ENCODE results near the gene TTC12.

TTC12 gene

DNA sequence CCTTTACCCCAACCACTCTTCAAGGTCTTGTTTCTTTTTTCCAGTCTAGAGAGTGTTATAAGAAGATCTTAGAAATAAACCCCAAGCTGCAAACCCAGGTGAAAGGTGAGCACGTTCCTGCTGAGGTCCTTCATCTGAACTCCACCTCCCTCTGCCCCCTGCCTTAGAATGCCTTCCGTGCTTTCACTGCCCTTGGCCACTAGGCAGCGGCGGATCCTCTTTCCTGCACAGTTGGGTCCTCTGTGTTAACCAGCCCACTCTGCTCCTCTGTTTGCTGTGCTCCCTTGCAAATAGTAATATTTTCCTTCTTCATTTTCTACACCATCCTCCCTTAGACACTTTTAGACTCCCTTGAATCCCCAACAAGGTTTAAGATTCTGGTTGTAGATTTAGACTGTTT lies 24.3 kb downstream of the TTC12 start:
- H3K4me2 ChIP-seq, result no peak overlapping the region
- no peak for TF ChIP-seq CTCF (conservative IDR thresholded peaks at IDR 0.05; ENCODE audit: low read depth, low read length)
- H3K4me3 ChIP-seq (IDR thresholded peaks at IDR 0.05; ENCODE audit: insufficient read depth, low read depth, low read length), result no peak overlapping the region
- no peaks in the 10 kb centered on the region for H3K27me3 ChIP-seq (ENCODE audit: insufficient read depth, low read depth)
- H4K20me1 ChIP-seq (ENCODE audit: insufficient read depth), result no peaks in the 10 kb centered on the region
- H3K9ac ChIP-seq, result no peak overlapping the region
- no peaks in the 10 kb centered on the region for H3K79me2 ChIP-seq (ENCODE audit: insufficient read depth, low read depth)
- H3K4me1 ChIP-seq (ENCODE audit: low read depth, poor library complexity, severe bottlenecking), result peaks cover 34% of the 10 kb centered on the region
- H3K27ac ChIP-seq, result no peak overlapping the region
- H3K36me3 ChIP-seq (ENCODE audit: insufficient read depth), result no peaks in the 10 kb centered on the region
- no peak overlapping the region for H2AFZ ChIP-seq (ENCODE audit: low read depth)

GRCh38 chr11:113339929-113340589 lies 25.7 kb downstream of the TTC12 start:
- Histone ChIP-seq H3K79me2 (ENCODE audit: insufficient read depth, low read depth) (no peaks in the 10 kb centered on the region), H3K4me2 (no peak overlapping the region), H3K36me3 (ENCODE audit: insufficient read depth) (no peaks in the 10 kb centered on the region), H3K27me3 (ENCODE audit: insufficient read depth, low read depth) (no peaks in the 10 kb centered on the region), H2AFZ (ENCODE audit: low read depth) (no peak overlapping the region), H3K4me3 (IDR thresholded peaks at IDR 0.05; ENCODE audit: insufficient read depth, low read depth, low read length) (no peak overlapping the region), H3K9ac (no peak overlapping the region), H3K4me1 (ENCODE audit: low read depth, poor library complexity, severe bottlenecking) (peaks cover 22% of the 10 kb centered on the region), H3K27ac (no peak overlapping the region), H4K20me1 (ENCODE audit: insufficient read depth) (no peaks in the 10 kb centered on the region)
- TF ChIP-seq CTCF (conservative IDR thresholded peaks at IDR 0.05; ENCODE audit: low read depth, low read length), result no peak

- Histone ChIP-seq H3K27me3 (ENCODE audit: insufficient read depth, low read depth) (no peaks in the 10 kb centered on the region), H3K4me3 (IDR thresholded peaks at IDR 0.05; ENCODE audit: insufficient read depth, low read depth, low read length) (no peak overlapping the region), H3K27ac (no peak overlapping the region), H3K9ac (no peak overlapping the region), H3K4me2 (no peak overlapping the region), H4K20me1 (ENCODE audit: insufficient read depth) (no peaks in the 10 kb centered on the region), H2AFZ (ENCODE audit: low read depth) (no peak overlapping the region), H3K36me3 (ENCODE audit: insufficient read depth) (no peaks in the 10 kb centered on the region), H3K4me1 (ENCODE audit: low read depth, poor library complexity, severe bottlenecking) (peaks cover 7% of the 10 kb centered on the region), H3K79me2 (ENCODE audit: insufficient read depth, low read depth) (no peaks in the 10 kb centered on the region)
- no peak for TF ChIP-seq CTCF (conservative IDR thresholded peaks at IDR 0.05; ENCODE audit: low read depth, low read length)
These were observed 27.2 kb downstream of the TTC12 start for GRCh38 chr11:113341388-113342165.

GRCh38 chr11:113345978-113346377 lies 31.6 kb downstream of the TTC12 start:
- no peak for TF ChIP-seq CTCF (conservative IDR thresholded peaks at IDR 0.05; ENCODE audit: low read depth, low read length)
- Histone ChIP-seq H2AFZ (ENCODE audit: low read depth) (no peak overlapping the region), H3K4me2 (no peak overlapping the region), H3K27ac (no peak overlapping the region), H3K79me2 (ENCODE audit: insufficient read depth, low read depth) (no peaks in the 10 kb centered on the region), H3K36me3 (ENCODE audit: insufficient read depth) (no peaks in the 10 kb centered on the region), H3K4me3 (IDR thresholded peaks at IDR 0.05; ENCODE audit: insufficient read depth, low read depth, low read length) (no peak overlapping the region), H4K20me1 (ENCODE audit: insufficient read depth) (no peaks in the 10 kb centered on the region), H3K27me3 (ENCODE audit: insufficient read depth, low read depth) (no peaks in the 10 kb centered on the region), H3K9ac (no peak overlapping the region), H3K4me1 (ENCODE audit: low read depth, poor library complexity, severe bottlenecking) (no peaks in the 10 kb centered on the region)

All from KMS-11 (cell line).